GM19238 (cell line): ENCODE measurements around the gene CDH4.

Experiments
- DNase-seq: peaks from one replicate; pipeline ENCODE4 v3.0.0; 2011; ENCODE audit warnings: low spot score; ENCODE audit not compliant: insufficient read length

The CDH4 gene

GRCh38 chr20:61800359-61801064, 548.5 kb downstream of the CDH4 start:
- no peak for DNase-seq

GRCh38 chr20:61801065-61801360, 549.0 kb downstream of the CDH4 start:
- DNase-seq, result no peak

GRCh38 chr20:61801428-61801827, 549.4 kb downstream of the CDH4 start:
- no peak for DNase-seq

- no peak for DNase-seq
Observed at GRCh38 chr20:61801857-61802442, 549.9 kb downstream of the CDH4 start.

- no peak for DNase-seq
Observed at GRCh38 chr20:61802721-61803311, 550.8 kb downstream of the CDH4 start.

- DNase-seq, result no peak
Observed at GRCh38 chr20:61803416-61803914, 551.4 kb downstream of the CDH4 start.

- DNase-seq, result no peak
Observed at GRCh38 chr20:61803915-61804751, 552.1 kb downstream of the CDH4 start.

- DNase-seq, result no peak
Observed at GRCh38 chr20:61804752-61805295, 552.8 kb downstream of the CDH4 start.

- no peak for DNase-seq
Observed at GRCh38 chr20:61805365-61805764, 553.3 kb downstream of the CDH4 start.

GRCh38 chr20:61805781-61806180, 553.7 kb downstream of the CDH4 start:
- no peak for DNase-seq

GRCh38 chr20:61806314-61806713, 554.3 kb downstream of the CDH4 start:
- DNase-seq, result no peak

- DNase-seq, result no peak
Observed at GRCh38 chr20:61806995-61807394, 554.9 kb downstream of the CDH4 start.

- DNase-seq, result no peak
Observed at GRCh38 chr20:61807471-61808160, 555.6 kb downstream of the CDH4 start.

- no peak for DNase-seq
Observed at GRCh38 chr20:61808447-61808846, 556.4 kb downstream of the CDH4 start.

- DNase-seq, result no peak
Observed at GRCh38 chr20:61809006-61809770, 557.1 kb downstream of the CDH4 start.

- DNase-seq, result no peak
Observed at GRCh38 chr20:61810066-61810737, 558.1 kb downstream of the CDH4 start.

- DNase-seq, result no peak
Observed at GRCh38 chr20:61810738-61811135, 558.7 kb downstream of the CDH4 start.

- no peak for DNase-seq
Observed at GRCh38 chr20:61811166-61811565, 559.1 kb downstream of the CDH4 start.

- no peak for DNase-seq
Observed at GRCh38 chr20:61812121-61812844, 560.2 kb downstream of the CDH4 start.
